ENCODE results near the gene CDC73. TPM values are rescaled to one million over a fixed set of nuclear protein-coding genes. Genes with fewer than 3 reads are reported as not detected.

Gene CDC73
- total RNA-seq, result 16.0 and 16.7 TPM in 2 replicates

GRCh38 chr1:193121616-193122593, at the start of gene CDC73:
CDC73 (plus strand) TSS chr1:193122031; CDS start chr1:193122201, 170 bp downstream.

GRCh38 chr1:193104907-193105820, 16.7 kb upstream of the CDC73 start, which contains the start of gene GLRX2:
GLRX2 (minus strand) TSS chr1:193105414; CDS start chr1:193105382, 32 bp downstream.

GRCh38 chr1:193185901-193186731, 64.3 kb downstream of the CDC73 start, which contains the start of gene B3GALT2:
B3GALT2 (minus strand) TSS chr1:193186613; CDS start chr1:193181562, 5,051 bp downstream.

Other genes starting within 250 kb of the CDC73 start
- 16.1 and 17.0 TPM in 2 replicates for gene UCHL5, start 62.7 kb upstream of the CDC73 start, total RNA-seq
- gene RO60, start 62.4 kb upstream of the CDC73 start, total RNA-seq, result 160 and 192 TPM in 2 replicates
- 3.8 and 5.0 TPM in 2 replicates for gene GLRX2, start 16.6 kb upstream of the CDC73 start, total RNA-seq
- gene B3GALT2, start 64.6 kb downstream of the CDC73 start, total RNA-seq, result 0.34 and 2.2 TPM in 2 replicates

All from dermis lymphatic vessel endothelial cell (primary cell).